Fibroblast of lung (primary cell): ENCODE results near the gene LCN1. TPM values are rescaled to one million over a fixed set of nuclear protein-coding genes. Genes with fewer than 3 reads are reported as not detected.
"Not testable (repeated sequence)": the region's sequence is repeated elsewhere in the genome, so short reads cannot be mapped to it uniquely, and the experiment has no call there.

Experiments
- DNase-seq, 2 donors: peaks; one replicate each; pipeline versions ENCODE4 v3.0.0 to v3.0.0-alpha.2; 2010; ENCODE audit warnings: low read depth in 2 of 2
- H2AFZ ChIP-seq: 2 replicates; pipeline ENCODE4 v1.5.1; 2012; ENCODE audit warnings: low read length, control low read depth, inconsistent platforms
- H3K27ac ChIP-seq: 2 replicates; pipeline ENCODE4 v1.5.1; 2011; ENCODE audit warnings: low read length, control low read depth; ENCODE audit not compliant: insufficient read depth
- H3K27me3 ChIP-seq: 2 replicates; pipeline ENCODE4 v1.5.1; 2011; ENCODE audit warnings: mild to moderate bottlenecking, low read length; ENCODE audit not compliant: control insufficient read depth, insufficient read depth
- H3K36me3 ChIP-seq: 2 replicates; pipeline ENCODE4 v1.5.1; 2011; ENCODE audit warnings: low read length; ENCODE audit not compliant: control insufficient read depth, insufficient read depth
- H3K4me1 ChIP-seq: 2 replicates; pipeline ENCODE4 v1.5.1; 2011; ENCODE audit warnings: low read length; ENCODE audit not compliant: control insufficient read depth, insufficient read depth; ENCODE audit errors: extremely low read depth
- H3K4me2 ChIP-seq: 2 replicates; pipeline ENCODE4 v1.5.1; 2011; ENCODE audit warnings: low read length, control low read depth; ENCODE audit not compliant: insufficient read depth; ENCODE audit errors: extremely low read depth
- H3K4me3 ChIP-seq, 4 experiments: fragments of 200-600 bp in 1 of 4; sonication (generic) in 1 of 4; replicated peaks in 1 of 4; 2 replicates each; pipeline ENCODE4 v1.5.1; 2011 to 2016; ENCODE audit warnings: low read length in 4 of 4, low read depth in 3 of 4, mild to moderate bottlenecking in 3 of 4, control low read depth in 2 of 4, inconsistent platforms in 1 of 4, mixed read lengths in 1 of 4; ENCODE audit not compliant: insufficient read depth in 1 of 4; ENCODE audit errors: control extremely low read depth in 1 of 4
- H3K79me2 ChIP-seq: 2 replicates; pipeline ENCODE4 v1.5.1; 2012; ENCODE audit warnings: mild to moderate bottlenecking, low read length, inconsistent platforms; ENCODE audit not compliant: control insufficient read depth, insufficient read depth
- H3K9ac ChIP-seq: 2 replicates; pipeline ENCODE4 v1.5.1; 2011; ENCODE audit warnings: mild to moderate bottlenecking, low read length, control low read depth; ENCODE audit not compliant: insufficient read depth
- H3K9me3 ChIP-seq: 2 replicates; pipeline ENCODE4 v1.5.1; 2012; ENCODE audit warnings: low read depth, low read length; ENCODE audit not compliant: control insufficient read depth, insufficient read depth
- H4K20me1 ChIP-seq: 2 replicates; pipeline ENCODE4 v1.5.1; 2011; ENCODE audit warnings: low read length; ENCODE audit not compliant: control insufficient read depth, insufficient read depth; ENCODE audit errors: extremely low read depth
- CTCF ChIP-seq, 2 donors: IDR thresholded peaks in 1 of 2; conservative IDR thresholded peaks in 1 of 2; 1 replicate in 1 of 2; 2 replicates in 1 of 2; pipeline ENCODE4 v1.5.1; 2011 to 2012; ENCODE audit warnings: low read length in 2 of 2, control low read depth in 1 of 2, inconsistent platforms in 1 of 2, low read depth in 1 of 2, mild to moderate bottlenecking in 1 of 2
- EZH2 ChIP-seq: IDR thresholded peaks from 2 replicates; pipeline ENCODE4 v1.5.1; 2012; ENCODE audit warnings: low read length, control low read depth, mild to moderate bottlenecking; ENCODE audit errors: missing control alignments
- polyA plus RNA-seq, 2 donors: library from polyadenylated mRNA; depleted of rRNA in 1 of 2; stranded (reverse) in 1 of 2; unstranded in 1 of 2; fragments of >200 nt; gene quantifications; 2 replicates each; pipeline ENCODE4 v1.2.1, GENCODE V29; 2011 to 2012; ENCODE audit warnings: missing spikeins in 1 of 2
- total RNA-seq: library from RNA; depleted of rRNA; stranded (reverse); fragments of >200 nt; gene quantifications from 2 replicates; pipeline ENCODE4 v1.2.1, GENCODE V29; 2014

LCN1 gene
- total and polyA plus RNA-seq, 2 donors (not counting 1 experiment from before 2014, with no cell fraction given), result not detected

- no peak overlapping the region for H3K9ac ChIP-seq
- H3K27ac ChIP-seq, result no peak overlapping the region
- H4K20me1 ChIP-seq, result no peaks in the 10 kb centered on the region
- no peaks in the 10 kb centered on the region for H3K27me3 ChIP-seq
- H3K4me3 ChIP-seq, result no peak overlapping the region
- H3K4me1 ChIP-seq, result no peaks in the 10 kb centered on the region
- no peaks in the 10 kb centered on the region for H3K36me3 ChIP-seq
- H3K79me2 ChIP-seq, result no peaks in the 10 kb centered on the region
- H2AFZ ChIP-seq, result no peak overlapping the region
- no peak overlapping the region for H3K4me2 ChIP-seq
- no peak for DNase-seq
- no peaks in the 10 kb centered on the region for H3K9me3 ChIP-seq
- TF ChIP-seq EZH2 (no peak), CTCF (conservative IDR thresholded peaks at IDR 0.05 in 1 of 2, IDR thresholded peaks at IDR 0.05 in 1 of 2; ENCODE audit: low read depth in 1 of 2, low read length in 2 of 2) (no peak)
These were observed 12.4 kb downstream of the LCN1 start for GRCh38 chr9:135533674-135534073.

GRCh38 chr9:135534192-135534711 is 13.0 kb downstream of the LCN1 start:
- not testable (repeated sequence) for H3K4me2 ChIP-seq, H3K9ac ChIP-seq, H3K79me2 ChIP-seq, H3K27me3 ChIP-seq, H3K27ac ChIP-seq, H2AFZ ChIP-seq, H3K36me3 ChIP-seq, H4K20me1 ChIP-seq, H3K4me1 ChIP-seq, DNase-seq, H3K9me3 ChIP-seq, H3K4me3 ChIP-seq

GRCh38 chr9:135534826-135535225 is 13.6 kb downstream of the LCN1 start:
- not testable (repeated sequence) for H3K4me2 ChIP-seq, H3K27ac ChIP-seq, H3K36me3 ChIP-seq, H3K27me3 ChIP-seq, H3K4me3 ChIP-seq, H3K9me3 ChIP-seq, DNase-seq, H2AFZ ChIP-seq, H3K4me1 ChIP-seq, H3K79me2 ChIP-seq, H4K20me1 ChIP-seq, H3K9ac ChIP-seq

GRCh38 chr9:135535631-135536030 is 14.4 kb downstream of the LCN1 start:
- H3K9ac ChIP-seq, H3K36me3 ChIP-seq, H3K9me3 ChIP-seq, H3K4me2 ChIP-seq, H3K27ac ChIP-seq, H2AFZ ChIP-seq, H3K79me2 ChIP-seq, H4K20me1 ChIP-seq, H3K27me3 ChIP-seq, DNase-seq, H3K4me1 ChIP-seq, H3K4me3 ChIP-seq: not testable (repeated sequence)
